Pulmonary artery endothelial cell (primary cell): ENCODE data around the gene ZDHHC5. TPM values are rescaled to one million over a fixed set of nuclear protein-coding genes. Genes with fewer than 3 reads are reported as not detected.

Source experiments
- DNase-seq: peaks from one replicate; pipeline ENCODE4 v3.0.0-alpha.2; 2011; ENCODE audit warnings: low read depth, low spot score
- total RNA-seq: library from RNA; depleted of rRNA; stranded (reverse); fragments of >200 nt; gene quantifications from 2 replicates; pipeline ENCODE4 v1.2.3, GENCODE V29; 2014

ZDHHC5 gene
- total RNA-seq, 1 donor from 2014 or later, result 39.4 TPM

- no peak for DNase-seq
Observed at GRCh38 chr11:57727185-57727584, 59.3 kb downstream of the ZDHHC5 start.

DNA sequence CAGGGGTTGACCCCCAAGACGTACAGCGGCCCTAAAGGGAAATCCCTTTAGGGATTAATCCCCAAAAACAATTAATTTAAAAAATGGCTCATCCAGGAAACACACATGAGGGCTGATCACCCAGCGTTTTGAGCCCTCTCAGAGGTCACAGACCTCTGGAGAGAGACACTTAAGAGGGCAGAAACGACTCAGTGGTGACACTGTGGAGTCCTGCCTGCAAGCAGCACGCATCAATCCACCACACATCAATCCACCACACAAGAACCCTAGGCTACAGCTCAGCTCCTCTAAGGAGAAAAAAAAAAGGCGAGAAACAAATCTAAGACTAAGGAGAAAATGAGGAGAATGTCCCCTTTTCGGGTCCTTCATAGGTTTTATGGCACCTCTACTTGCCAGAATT is 60.9 kb downstream of the ZDHHC5 start:
- no peak for DNase-seq

GRCh38 chr11:57729479-57729878 is 61.6 kb downstream of the ZDHHC5 start:
- DNase-seq, result no peak

DNA sequence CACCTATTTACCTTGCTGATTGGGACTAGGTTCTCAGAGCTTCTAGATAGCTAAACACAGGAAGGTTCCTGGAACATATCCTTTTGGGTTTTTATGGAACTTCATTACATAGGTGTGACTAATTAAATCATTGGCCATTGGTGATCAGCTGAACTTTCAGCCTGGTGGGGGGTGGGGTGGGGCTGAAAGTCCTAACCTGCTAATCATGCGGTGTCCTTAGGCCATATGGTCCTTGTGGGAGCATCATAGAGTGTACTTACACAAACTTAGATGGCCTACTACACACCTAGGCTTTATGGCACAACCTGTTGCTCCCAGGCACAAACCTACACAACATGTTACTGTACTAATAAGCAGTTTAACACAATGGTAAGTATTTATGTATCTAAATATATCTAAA is 64.7 kb downstream of the ZDHHC5 start:
- no peak for DNase-seq

GRCh38 chr11:57735619-57736298 is 67.8 kb downstream of the ZDHHC5 start:
- no peak for DNase-seq

DNA sequence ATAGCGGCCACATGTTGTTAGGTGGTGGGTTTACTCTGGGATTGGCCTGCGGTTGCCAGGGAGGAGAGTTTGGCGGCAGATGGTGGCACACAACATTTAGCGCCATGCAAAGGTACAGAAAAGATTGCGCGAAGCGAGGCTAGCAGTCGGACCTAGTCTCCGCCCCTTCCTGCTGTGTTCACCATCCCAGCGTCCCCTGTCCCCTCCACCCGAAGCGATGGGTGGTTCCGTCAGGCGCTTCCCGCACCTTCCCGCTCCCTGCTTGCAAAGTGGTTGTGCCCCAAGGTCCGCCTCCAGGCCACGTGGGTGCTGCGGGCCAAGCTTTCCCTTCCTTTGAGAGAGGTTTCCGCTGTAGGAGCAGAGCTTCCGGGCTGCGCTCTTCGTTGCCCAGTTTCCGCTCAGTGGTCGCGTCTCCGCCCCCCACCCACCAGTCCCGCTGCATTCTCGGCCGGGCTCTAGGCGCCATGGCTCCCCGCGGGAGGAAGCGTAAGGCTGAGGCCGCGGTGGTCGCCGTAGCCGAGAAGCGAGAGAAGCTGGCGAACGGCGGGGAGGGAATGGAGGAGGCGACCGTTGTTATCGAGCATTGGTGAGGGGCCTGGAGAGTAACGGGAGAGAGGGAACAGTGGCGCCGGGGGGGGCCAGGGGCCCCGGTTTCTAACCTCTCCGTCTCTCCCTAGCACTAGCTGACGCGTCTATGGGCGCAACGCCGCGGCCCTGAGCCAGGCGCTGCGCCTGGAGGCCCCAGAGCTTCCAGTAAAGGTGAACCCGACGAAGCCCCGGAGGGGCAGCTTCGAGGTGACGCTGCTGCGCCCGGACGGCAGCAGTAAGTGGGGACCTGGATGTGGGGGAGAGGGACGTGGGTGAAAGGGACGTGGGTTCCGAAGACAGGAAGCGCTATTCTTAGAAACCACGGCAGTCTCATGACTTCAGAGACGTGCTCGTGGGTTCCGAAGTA is 73.5 kb downstream of the ZDHHC5 start, which contains the start of gene SELENOH:
Gene SELENOH, plus strand, starts transcription at position 360 of the 955 bp plus-strand sequence. Its CDS starts 105 bp downstream, at position 465.
- DNase-seq, result peak; percentile 93

DNA sequence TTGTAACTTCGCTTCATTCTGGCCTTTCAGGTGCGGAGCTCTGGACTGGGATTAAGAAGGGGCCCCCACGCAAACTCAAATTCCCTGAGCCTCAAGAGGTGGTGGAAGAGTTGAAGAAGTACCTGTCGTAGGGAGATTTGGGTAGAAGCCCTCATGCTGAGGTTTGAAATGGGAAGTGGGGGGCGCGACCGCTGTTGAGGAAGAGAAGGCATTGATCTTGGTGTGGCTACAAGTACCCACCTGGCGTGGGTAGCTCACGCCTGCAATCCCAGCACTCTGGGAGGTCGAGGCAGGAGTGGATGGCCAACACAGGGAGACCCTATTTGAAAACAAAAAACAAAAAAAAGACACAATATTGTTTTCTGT is 74.2 kb downstream of the ZDHHC5 start:
- DNase-seq, result no peak

- DNase-seq, result no peak
Observed at GRCh38 chr11:57744357-57744756, 76.4 kb downstream of the ZDHHC5 start.

- DNase-seq, result no peak
Observed at GRCh38 chr11:57745206-57745605, 77.3 kb downstream of the ZDHHC5 start.

DNA sequence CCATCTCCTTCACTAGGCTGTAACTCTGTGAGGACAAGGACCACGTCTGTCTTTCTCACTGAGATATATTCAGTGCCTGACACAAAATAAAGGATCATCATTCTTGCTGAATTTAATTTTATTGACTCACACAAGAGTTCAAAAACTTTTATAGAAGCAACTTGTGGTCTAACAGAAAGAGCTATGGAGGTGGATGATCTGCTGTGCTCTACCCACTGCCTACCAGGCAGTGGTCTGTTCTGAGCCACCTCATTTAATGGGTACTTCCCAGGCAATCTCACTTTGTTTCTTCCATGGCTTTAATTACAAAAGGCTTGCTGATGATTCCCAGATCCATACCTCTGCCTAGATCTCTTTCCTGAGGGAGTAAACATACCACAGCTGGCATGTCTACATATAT is 79.0 kb downstream of the ZDHHC5 start:
- DNase-seq, result no peak

Other genes with a start within 250 kb of the ZDHHC5 start
- 48.0 and 74.0 TPM in 2 replicates for gene SLC43A3, start 241.0 kb upstream of the ZDHHC5 start, total RNA-seq
- 0.07 TPM in 2 replicates for gene RTN4RL2, start 207.6 kb upstream of the ZDHHC5 start, total RNA-seq
- 14.1 and 15.6 TPM in 2 replicates for gene SLC43A1, start 152.4 kb upstream of the ZDHHC5 start, total RNA-seq
- 52.2 and 74.4 TPM in 2 replicates for gene TIMM10, start 137.4 kb upstream of the ZDHHC5 start, total RNA-seq
- gene SMTNL1, start 130.5 kb upstream of the ZDHHC5 start, total RNA-seq, result not detected in 2 replicates
- gene UBE2L6, start 100.4 kb upstream of the ZDHHC5 start, total RNA-seq, result 34.5 and 47.3 TPM in 2 replicates
- 0.11 TPM in 1 of 2 replicates, not detected in the other for gene SERPING1, start 70.4 kb upstream of the ZDHHC5 start, total RNA-seq
- gene YPEL4, start 18.2 kb upstream of the ZDHHC5 start, total RNA-seq, result 0.14 and 0.20 TPM in 2 replicates
- 22.9 and 26.0 TPM in 2 replicates for gene CLP1, start 10.4 kb upstream of the ZDHHC5 start, total RNA-seq
- gene MED19, start 44.1 kb downstream of the ZDHHC5 start, total RNA-seq, result 16.7 and 18.5 TPM in 2 replicates
- gene TMX2, start 44.5 kb downstream of the ZDHHC5 start, total RNA-seq, result 53.2 and 85.0 TPM in 2 replicates
- gene SELENOH, start 73.4 kb downstream of the ZDHHC5 start, total RNA-seq, result 60.6 and 86.0 TPM in 2 replicates
- not detected in 2 replicates for gene BTBD18, start 83.7 kb downstream of the ZDHHC5 start, total RNA-seq
- gene CTNND1, start 93.7 kb downstream of the ZDHHC5 start, total RNA-seq, result 174 and 247 TPM in 2 replicates